HG03039 (cell line): ENCODE measurements around the gene RGSL1.
A peak's percentile ranks its signal among the peaks of the same experiment; 100 is the strongest.

Experiments
- ATAC-seq: cut with Tn5 transposase; IDR thresholded peaks from one replicate; pipeline ENCODE4 v1.9.1; 2021; ENCODE audit warnings: mild to moderate bottlenecking, moderate library complexity; ENCODE audit not compliant: unreplicated experiment

The RGSL1 gene

GRCh38 chr1:182450087-182450486 lies at the start of gene RGSL1:
TSS of gene RGSL1 (plus strand) at chr1:182450146. CDS start at chr1:182450166, 20 bp downstream.
- no peak for ATAC-seq

- no peak for ATAC-seq
Observed at GRCh38 chr1:182400567-182400966, 49.4 kb upstream of the RGSL1 start, which contains the start of gene TEDDM1. TSS of gene TEDDM1 (minus strand) at chr1:182400667. CDS start at chr1:182400485, 182 bp downstream.

GRCh38 chr1:182404781-182405180 lies 45.2 kb upstream of the RGSL1 start:
- ATAC-seq: no peak

GRCh38 chr1:182405578-182405977 lies 44.4 kb upstream of the RGSL1 start:
- no peak for ATAC-seq

- no peak for ATAC-seq
Observed at GRCh38 chr1:182406012-182406411, 43.9 kb upstream of the RGSL1 start.

GRCh38 chr1:182407724-182408123 lies 42.2 kb upstream of the RGSL1 start:
- no peak for ATAC-seq

GRCh38 chr1:182408435-182409075 lies 41.4 kb upstream of the RGSL1 start:
- ATAC-seq: no peak

GRCh38 chr1:182410138-182410537 lies 39.8 kb upstream of the RGSL1 start:
- ATAC-seq: no peak

- no peak for ATAC-seq
Observed at GRCh38 chr1:182410620-182411273, 39.2 kb upstream of the RGSL1 start.

GRCh38 chr1:182413486-182413885 lies 36.5 kb upstream of the RGSL1 start:
- no peak for ATAC-seq

GRCh38 chr1:182413969-182414368 lies 36.0 kb upstream of the RGSL1 start:
- ATAC-seq: no peak

GRCh38 chr1:182415789-182416188 lies 34.2 kb upstream of the RGSL1 start:
- no peak for ATAC-seq

GRCh38 chr1:182426442-182427430 lies 23.2 kb upstream of the RGSL1 start:
- peak; percentile 58 for ATAC-seq

- ATAC-seq: no peak
Observed at GRCh38 chr1:182428043-182428442, 21.9 kb upstream of the RGSL1 start.

GRCh38 chr1:182430263-182431068 lies 19.5 kb upstream of the RGSL1 start:
- no peak for ATAC-seq

GRCh38 chr1:182431278-182431677 lies 18.7 kb upstream of the RGSL1 start:
- ATAC-seq: no peak

- no peak for ATAC-seq
Observed at GRCh38 chr1:182433580-182433979, 16.4 kb upstream of the RGSL1 start.

- no peak for ATAC-seq
Observed at GRCh38 chr1:182438326-182438725, 11.6 kb upstream of the RGSL1 start.

GRCh38 chr1:182441719-182442118 lies 8.2 kb upstream of the RGSL1 start:
- no peak for ATAC-seq

- no peak for ATAC-seq
Observed at GRCh38 chr1:182442333-182442732, 7.6 kb upstream of the RGSL1 start.

GRCh38 chr1:182444497-182444896 lies 5.4 kb upstream of the RGSL1 start:
- no peak for ATAC-seq
